Activated T-helper 2 cell treated with anti-CD3 and anti-CD28 coated beads, Interferon-gamma antibody, Interleukin-2, Interleukin-4, amounts not matched to agents 10 μg/mL and 5 μg/mL and 100 μg/mL, durations not matched to agents 14 hours and 24 hours and 36 hours (primary cell): ENCODE measurements around the gene BLTP2. TPM values are rescaled to one million over a fixed set of nuclear protein-coding genes. Genes with fewer than 3 reads are reported as not detected.

ENCODE experiments used
- DNase-seq: peaks from one replicate; pipeline ENCODE4 v3.0.0; 2021; ENCODE audit warnings: low spot score
- H3K27ac Mint-ChIP-seq: one replicate; pipeline ENCODE4 v1.8.0; 2021; ENCODE audit warnings: mixed read lengths
- H3K27me3 Mint-ChIP-seq: one replicate; pipeline ENCODE4 v1.8.0; 2021; ENCODE audit warnings: low read depth, mixed read lengths
- H3K36me3 Mint-ChIP-seq: one replicate; pipeline ENCODE4 v1.8.0; 2021; ENCODE audit warnings: low read depth, mixed read lengths
- H3K4me1 Mint-ChIP-seq: one replicate; pipeline ENCODE4 v1.8.0; 2021; ENCODE audit warnings: low read depth, mixed read lengths
- H3K4me3 Mint-ChIP-seq: one replicate; pipeline ENCODE4 v1.8.0; 2021; ENCODE audit warnings: low read depth, mild to moderate bottlenecking, moderate library complexity, mixed read lengths
- H3K9me3 Mint-ChIP-seq: one replicate; pipeline ENCODE4 v1.8.0; 2021; ENCODE audit warnings: mixed read lengths
- intact Hi-C: fragments of 100-400 bp; cut with micrococcal nuclease; formaldehyde crosslinking; loops from one replicate; pipeline ENCODE4 v1.15.1; 2023
- total RNA-seq: library from RNA; stranded (reverse); gene quantifications from 2 replicates; pipeline ENCODE4 v1.2.3, GENCODE V29; 2022

BLTP2 gene
- total RNA-seq, 1 donor from 2014 or later: 213 TPM

GRCh38 chr17:28643983-28644786 lies 773 bp downstream of the BLTP2 start:
- H3K36me3 Mint-ChIP-seq: peaks cover 71% of the 10 kb centered on the region
- DNase-seq: no peak
- peaks cover 35% of the 10 kb centered on the region for H3K4me1 Mint-ChIP-seq
- intact Hi-C loops: loop anchor here (2.0 kb wide), 2 partner anchors 45 to 75 kb away; partner anchors contain the start of genes RPL23A and SPAG5
- peak overlapping the region; percentile 86 for H3K27ac Mint-ChIP-seq
- no peaks in the 10 kb centered on the region for H3K9me3 Mint-ChIP-seq
- no peaks in the 10 kb centered on the region for H3K27me3 Mint-ChIP-seq
- peak overlapping the region; percentile 94 for H3K4me3 Mint-ChIP-seq

- no peaks in the 10 kb centered on the region for H3K27me3 Mint-ChIP-seq
- intact Hi-C loops: no loop called here
- no peaks in the 10 kb centered on the region for H3K9me3 Mint-ChIP-seq
- H3K36me3 Mint-ChIP-seq: peaks cover 78% of the 10 kb centered on the region
- no peak for DNase-seq
- H3K4me3 Mint-ChIP-seq: no peak overlapping the region
- H3K27ac Mint-ChIP-seq: no peak overlapping the region
- peaks cover 31% of the 10 kb centered on the region for H3K4me1 Mint-ChIP-seq
These were observed 3.4 kb downstream of the BLTP2 start for GRCh38 chr17:28641579-28641978.

- Mint-ChIP-seq H3K27ac (no peak overlapping the region), H3K4me3 (no peak overlapping the region), H3K36me3 (peaks cover 97% of the 10 kb centered on the region), H3K27me3 (no peaks in the 10 kb centered on the region), H3K4me1 (peaks cover 8% of the 10 kb centered on the region), H3K9me3 (no peaks in the 10 kb centered on the region)
- no peak for DNase-seq
- intact Hi-C loops: no loop called here
These were observed 9.5 kb downstream of the BLTP2 start for GRCh38 chr17:28635506-28635905.

DNA sequence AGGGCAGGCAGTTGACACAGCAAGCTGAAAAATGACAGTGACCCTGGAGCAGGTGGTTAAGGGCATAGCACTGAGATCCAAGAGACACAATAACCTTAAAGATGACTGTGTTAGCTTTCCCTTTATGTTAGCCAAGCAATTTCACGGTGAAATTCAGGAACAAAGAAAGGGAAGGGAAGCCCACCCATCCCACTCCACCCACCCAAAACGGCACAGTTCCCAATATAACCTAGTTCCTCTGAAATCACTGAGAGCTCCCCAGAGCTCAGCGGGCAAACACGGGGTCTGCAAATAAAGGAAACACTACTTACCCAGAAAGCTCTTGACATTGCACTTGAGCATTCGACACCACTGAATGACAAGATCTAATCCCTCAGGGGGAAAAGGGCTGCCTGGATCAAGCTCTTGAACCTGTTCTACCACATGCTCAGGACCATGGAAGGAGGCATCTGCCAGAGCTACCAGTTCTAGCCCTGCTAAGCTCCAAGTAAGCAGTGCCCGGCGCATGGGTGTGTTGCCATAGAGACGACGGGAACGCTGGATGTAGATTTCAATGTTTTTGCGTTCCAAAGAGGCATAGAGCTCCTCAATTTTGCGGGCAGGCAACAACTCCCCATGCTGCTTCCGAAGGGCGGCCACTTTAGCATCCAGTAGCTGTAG lies 10.6 kb downstream of the BLTP2 start:
- no peak for DNase-seq
- no peak overlapping the region for H3K4me3 Mint-ChIP-seq
- H3K4me1 Mint-ChIP-seq: peaks cover 6% of the 10 kb centered on the region
- H3K9me3 Mint-ChIP-seq: no peaks in the 10 kb centered on the region
- peaks cover 92% of the 10 kb centered on the region for H3K36me3 Mint-ChIP-seq
- no peak overlapping the region for H3K27ac Mint-ChIP-seq
- intact Hi-C loops: no loop called here
- no peaks in the 10 kb centered on the region for H3K27me3 Mint-ChIP-seq

DNA sequence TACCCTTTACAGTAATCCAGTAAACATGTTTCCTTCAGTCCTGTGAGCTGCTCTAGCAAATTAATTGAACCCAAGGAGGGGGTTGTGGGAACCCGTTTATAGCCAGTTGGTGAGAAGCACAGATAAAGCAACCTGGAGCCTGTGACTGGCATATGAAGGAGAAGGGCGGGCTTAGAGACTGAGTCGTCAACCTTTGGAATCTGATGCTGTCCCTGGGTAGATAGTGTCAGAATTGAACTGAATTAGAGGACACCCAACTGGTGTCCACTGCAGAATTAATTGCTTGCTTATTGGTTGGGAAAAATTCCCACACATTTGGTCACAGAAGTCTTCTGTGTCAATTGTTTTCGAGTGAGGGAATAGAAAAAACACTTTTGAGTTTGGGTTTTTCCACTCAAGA lies 18.1 kb downstream of the BLTP2 start:
- H3K4me3 Mint-ChIP-seq: no peak overlapping the region
- no peak for DNase-seq
- intact Hi-C loops: no loop called here
- H3K9me3 Mint-ChIP-seq: no peaks in the 10 kb centered on the region
- H3K27me3 Mint-ChIP-seq: no peaks in the 10 kb centered on the region
- no peak overlapping the region for H3K27ac Mint-ChIP-seq
- peaks cover 76% of the 10 kb centered on the region for H3K36me3 Mint-ChIP-seq
- H3K4me1 Mint-ChIP-seq: peaks cover 4% of the 10 kb centered on the region

GRCh38 chr17:28624148-28624547 lies 20.8 kb downstream of the BLTP2 start:
- H3K9me3 Mint-ChIP-seq: no peaks in the 10 kb centered on the region
- H3K27ac Mint-ChIP-seq: no peak overlapping the region
- H3K4me1 Mint-ChIP-seq: peaks cover 4% of the 10 kb centered on the region
- no peak for DNase-seq
- peaks cover 86% of the 10 kb centered on the region for H3K36me3 Mint-ChIP-seq
- H3K4me3 Mint-ChIP-seq: no peak overlapping the region
- no peaks in the 10 kb centered on the region for H3K27me3 Mint-ChIP-seq
- intact Hi-C loops: loop anchor here (5.0 kb wide), 1 partner anchor 48 kb away; no protein-coding TSS in a partner anchor

DNA sequence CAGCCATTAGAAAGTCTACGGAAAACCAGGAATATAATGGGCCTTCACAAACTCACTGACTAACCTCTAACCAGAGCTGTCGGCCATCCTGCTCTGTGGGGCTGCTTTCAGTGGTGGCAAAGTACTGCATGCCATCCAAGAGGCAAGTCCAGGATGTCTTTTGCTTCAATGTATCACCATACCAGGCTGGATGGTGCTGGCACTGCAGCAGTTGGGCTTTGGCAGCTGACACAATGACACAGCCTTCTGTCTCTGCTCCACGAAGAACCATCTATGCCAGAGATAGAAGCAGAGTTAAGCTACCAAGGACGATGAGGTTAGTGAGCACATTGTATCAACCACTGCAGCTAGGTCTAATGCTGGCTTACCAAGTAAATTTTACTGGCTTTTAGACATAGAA lies 21.3 kb downstream of the BLTP2 start:
- Mint-ChIP-seq H3K4me3 (no peak overlapping the region), H3K4me1 (peaks cover 4% of the 10 kb centered on the region), H3K9me3 (no peaks in the 10 kb centered on the region), H3K27ac (no peak overlapping the region), H3K27me3 (no peaks in the 10 kb centered on the region), H3K36me3 (peaks cover 90% of the 10 kb centered on the region)
- intact Hi-C loops: loop anchor here (5.0 kb wide), 1 partner anchor 49 kb away; no protein-coding TSS in a partner anchor
- DNase-seq: no peak

DNA sequence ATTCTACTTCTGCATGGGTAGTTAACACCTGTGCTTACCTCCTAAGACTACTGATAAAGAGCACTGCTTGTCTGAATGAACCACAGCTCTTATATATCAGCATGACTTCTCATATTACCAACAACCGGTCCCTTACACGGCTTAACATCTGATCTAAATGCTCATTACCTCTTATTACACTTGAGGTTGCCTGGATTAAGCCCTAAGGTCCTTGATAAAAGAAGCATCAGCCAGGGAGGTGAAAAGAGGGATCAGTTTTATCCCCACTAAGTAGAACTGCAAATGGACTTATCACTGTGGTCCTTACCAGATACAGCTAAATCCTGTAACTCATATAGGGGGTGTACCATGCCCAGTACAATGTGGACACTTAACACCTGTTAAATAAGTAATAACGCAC lies 22.8 kb downstream of the BLTP2 start:
- Mint-ChIP-seq H3K4me3 (no peak overlapping the region), H3K27ac (no peak overlapping the region), H3K27me3 (no peaks in the 10 kb centered on the region), H3K36me3 (peaks cover 89% of the 10 kb centered on the region), H3K4me1 (peaks cover 4% of the 10 kb centered on the region), H3K9me3 (no peaks in the 10 kb centered on the region)
- DNase-seq: no peak
- intact Hi-C loops: loop anchor here (5.0 kb wide), 1 partner anchor 50 kb away; no protein-coding TSS in a partner anchor

- Mint-ChIP-seq H3K36me3 (peaks cover 92% of the 10 kb centered on the region), H3K27ac (no peak overlapping the region), H3K9me3 (no peaks in the 10 kb centered on the region), H3K4me3 (no peak overlapping the region), H3K27me3 (no peaks in the 10 kb centered on the region), H3K4me1 (no peaks in the 10 kb centered on the region)
- intact Hi-C loops: loop anchor here (5.0 kb wide), 1 partner anchor 52 kb away; no protein-coding TSS in a partner anchor
- DNase-seq: no peak
These were observed 24.9 kb downstream of the BLTP2 start for GRCh38 chr17:28620010-28620409.

DNA sequence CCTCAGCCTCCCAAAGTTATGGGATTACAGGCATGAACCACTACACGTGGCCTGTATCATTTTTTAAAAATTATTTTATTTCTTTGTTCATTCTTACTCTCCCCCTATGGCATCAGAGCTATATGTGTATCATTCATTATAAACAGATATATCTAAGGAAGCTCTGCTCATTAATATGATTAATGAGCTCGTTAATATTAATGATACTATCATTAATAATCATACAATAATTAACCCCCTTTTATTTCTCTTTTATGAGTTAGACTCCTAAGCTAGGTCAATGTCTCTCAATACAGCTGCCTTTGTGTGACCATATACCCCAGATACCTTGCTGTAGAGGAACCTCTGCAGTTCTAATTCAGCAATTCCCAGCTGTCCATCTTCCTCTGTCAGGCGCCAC lies 26.5 kb downstream of the BLTP2 start:
- Mint-ChIP-seq H3K27ac (no peak overlapping the region), H3K4me3 (no peak overlapping the region), H3K27me3 (no peaks in the 10 kb centered on the region), H3K4me1 (no peaks in the 10 kb centered on the region), H3K36me3 (peaks cover 93% of the 10 kb centered on the region), H3K9me3 (no peaks in the 10 kb centered on the region)
- intact Hi-C loops: loop anchor here (10.0 kb wide), 1 partner anchor 124 kb away; no protein-coding TSS in a partner anchor
- DNase-seq: no peak

GRCh38 chr17:28616281-28616680 lies 28.7 kb downstream of the BLTP2 start:
- DNase-seq: no peak
- Mint-ChIP-seq H3K36me3 (peaks cover 92% of the 10 kb centered on the region), H3K4me1 (no peaks in the 10 kb centered on the region), H3K27me3 (no peaks in the 10 kb centered on the region), H3K9me3 (no peaks in the 10 kb centered on the region), H3K4me3 (no peak overlapping the region), H3K27ac (no peak overlapping the region)
- intact Hi-C loops: loop anchor here (10.0 kb wide), 1 partner anchor 121 kb away; no protein-coding TSS in a partner anchor

DNA sequence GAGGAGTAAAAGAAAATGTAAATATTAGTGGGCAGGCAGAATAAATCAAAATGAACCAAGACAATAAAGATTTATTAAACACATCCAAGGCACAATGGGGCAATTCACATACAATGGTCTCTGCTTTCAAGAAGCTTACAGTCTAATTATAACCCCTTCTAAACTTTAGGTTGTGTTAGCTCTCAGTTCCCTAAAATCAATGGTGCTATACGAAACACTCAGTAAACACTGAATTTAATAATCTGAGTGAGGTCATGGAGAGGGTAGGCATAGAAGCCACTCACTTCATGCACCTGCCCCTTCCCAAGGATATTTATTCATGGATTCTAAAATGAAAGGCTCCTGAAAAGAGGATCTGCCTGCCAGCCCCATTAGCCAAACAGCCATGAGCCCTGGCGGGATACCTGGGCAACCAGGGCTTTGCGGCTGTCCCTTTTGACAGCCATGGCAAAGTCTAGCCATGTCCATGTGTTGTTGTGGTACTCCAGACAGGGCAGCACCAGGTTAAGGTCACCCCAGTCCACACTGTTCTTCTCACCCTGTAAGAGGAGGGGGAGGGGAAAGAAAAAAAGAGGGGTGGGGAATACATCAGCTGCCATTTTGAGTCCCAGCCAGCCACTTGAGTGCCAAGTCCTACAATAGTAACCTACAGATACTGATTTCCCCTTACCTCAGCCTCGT lies 29.6 kb downstream of the BLTP2 start:
- Mint-ChIP-seq H3K4me3 (no peak overlapping the region), H3K4me1 (no peaks in the 10 kb centered on the region), H3K9me3 (no peaks in the 10 kb centered on the region), H3K27ac (no peak overlapping the region), H3K36me3 (peaks cover 89% of the 10 kb centered on the region), H3K27me3 (no peaks in the 10 kb centered on the region)
- no peak for DNase-seq
- intact Hi-C loops: loop anchor here (10.0 kb wide), 1 partner anchor 121 kb away; no protein-coding TSS in a partner anchor
